NCI-H69 (cell line): ENCODE data around the gene TAX1BP3.
A peak's percentile ranks its signal among the peaks of the same experiment; 100 is the strongest.

ENCODE experiments used
- DNase-seq: peaks from one replicate; lab custom pipeline; 2025; lab: John Stamatoyannopoulos, UW

TAX1BP3 gene

GRCh38 chr17:3688027-3688553, 19.7 kb upstream of the TAX1BP3 start:
- no peak for DNase-seq

GRCh38 chr17:3685174-3685573, 16.8 kb upstream of the TAX1BP3 start:
- no peak for DNase-seq

- peak; percentile 43 for DNase-seq
These were observed 14.7 kb upstream of the TAX1BP3 start for GRCh38 chr17:3683054-3683511.

GRCh38 chr17:3682033-3682432, 13.7 kb upstream of the TAX1BP3 start:
- no peak for DNase-seq

GRCh38 chr17:3681565-3681964, 13.2 kb upstream of the TAX1BP3 start:
- no peak for DNase-seq

GRCh38 chr17:3681057-3681456, 12.7 kb upstream of the TAX1BP3 start:
- DNase-seq, result no peak

- DNase-seq, result no peak
These were observed 11.3 kb upstream of the TAX1BP3 start for GRCh38 chr17:3679531-3680126.

GRCh38 chr17:3678821-3679530, 10.6 kb upstream of the TAX1BP3 start:
- no peak for DNase-seq

- DNase-seq, result no peak
These were observed 9.9 kb upstream of the TAX1BP3 start for GRCh38 chr17:3678095-3678820.

- no peak for DNase-seq
These were observed 7.5 kb upstream of the TAX1BP3 start for GRCh38 chr17:3675886-3676285.

- no peak for DNase-seq
These were observed 4.2 kb upstream of the TAX1BP3 start for GRCh38 chr17:3672571-3672970.

GRCh38 chr17:3669548-3669947, 1.2 kb upstream of the TAX1BP3 start:
- DNase-seq, result no peak

- DNase-seq, result no peak
These were observed 638 bp upstream of the TAX1BP3 start for GRCh38 chr17:3669085-3669347.

- peak; percentile 69 for DNase-seq
These were observed 756 bp downstream of the TAX1BP3 start for GRCh38 chr17:3667366-3668278.

GRCh38 chr17:3666516-3666915, 1.9 kb downstream of the TAX1BP3 start:
- no peak for DNase-seq

GRCh38 chr17:3665834-3666233, 2.5 kb downstream of the TAX1BP3 start:
- no peak for DNase-seq

- DNase-seq, result no peak
These were observed 5.0 kb downstream of the TAX1BP3 start for GRCh38 chr17:3663102-3664011.

- DNase-seq, result no peak
These were observed 8.0 kb downstream of the TAX1BP3 start for GRCh38 chr17:3660311-3660891.

- DNase-seq, result no peak
These were observed 8.8 kb downstream of the TAX1BP3 start for GRCh38 chr17:3659541-3660111.

- no peak for DNase-seq
These were observed 9.5 kb downstream of the TAX1BP3 start for GRCh38 chr17:3658784-3659449.
